Neural cell (in vitro differentiated cells): ENCODE results near the gene EMILIN1. TPM values are rescaled to one million over a fixed set of nuclear protein-coding genes. Genes with fewer than 3 reads are reported as not detected.
A peak's percentile ranks its signal among the peaks of the same experiment; 100 is the strongest.
"Not testable (repeated sequence)": the region's sequence is repeated elsewhere in the genome, so short reads cannot be mapped to it uniquely, and the experiment has no call there.

Experiments
- H2AFZ ChIP-seq: fragments of 200-600, 300-800 bp; sonication (generic), shearing (Covaris generic); 2 replicates; pipeline ENCODE4 v1.6.0; 2014; ENCODE audit warnings: low read depth, mild to moderate bottlenecking, antibody characterized with exemption, low read length, moderate library complexity
- H3F3A ChIP-seq: fragments of 200-600 bp; shearing (Covaris generic); 2 replicates; pipeline ENCODE4 v1.6.1; 2016; ENCODE audit warnings: mild to moderate bottlenecking, moderate library complexity, mixed read lengths, antibody characterized with exemption, low read length; ENCODE audit not compliant: insufficient read depth, poor library complexity, severe bottlenecking
- H3K27ac ChIP-seq: fragments of 200-600, 300-800 bp; sonication (generic), shearing (Covaris generic); 2 replicates; pipeline ENCODE4 v1.5.1; 2014; ENCODE audit warnings: mild to moderate bottlenecking, low read length, moderate library complexity
- H3K27me3 ChIP-seq: fragments of 300-800, 200-600 bp; sonication (generic), shearing (Covaris generic); 2 replicates; pipeline ENCODE4 v1.6.0; 2014; ENCODE audit warnings: mild to moderate bottlenecking, low read depth, low read length, moderate library complexity; ENCODE audit not compliant: insufficient read depth
- H3K36me3 ChIP-seq: fragments of 300-800, 200-600 bp; sonication (generic), shearing (Covaris generic); 2 replicates; pipeline ENCODE4 v1.5.1; 2014; ENCODE audit warnings: mild to moderate bottlenecking, antibody characterized with exemption, low read length, moderate library complexity; ENCODE audit not compliant: insufficient read depth
- H3K4me2 ChIP-seq: fragments of 300-800, 200-600 bp; sonication (generic), shearing (Covaris generic); 2 replicates; pipeline ENCODE4 v1.6.0; 2014; ENCODE audit warnings: mild to moderate bottlenecking, low read length
- H3K4me3 ChIP-seq: fragments of 300-800, 200-600 bp; sonication (generic), shearing (Covaris generic); 2 replicates; pipeline ENCODE4 v1.5.1; 2014; ENCODE audit warnings: mild to moderate bottlenecking, low read length, moderate library complexity
- H3K79me2 ChIP-seq: fragments of 200-600 bp; shearing (Covaris generic); replicated peaks from 2 replicates; pipeline ENCODE4 v1.6.0; 2014; ENCODE audit warnings: mild to moderate bottlenecking, low read length, moderate library complexity; ENCODE audit not compliant: insufficient read depth
- H3K9ac ChIP-seq: fragments of 300-800, 200-600 bp; sonication (generic), shearing (Covaris generic); 2 replicates; pipeline ENCODE4 v1.6.1; 2016; ENCODE audit warnings: mild to moderate bottlenecking, low read length, mixed read lengths
- H3K9me2 ChIP-seq: fragments of 200-600 bp; shearing (Covaris generic); 2 replicates; pipeline ENCODE4 v1.6.1; 2016; ENCODE audit warnings: mild to moderate bottlenecking, low read length, mixed read lengths; ENCODE audit not compliant: insufficient read depth
- H3K9me3 ChIP-seq: fragments of 200-600, 300-800 bp; sonication (generic), shearing (Covaris generic); 2 replicates; pipeline ENCODE4 v1.6.1; 2016; ENCODE audit warnings: mild to moderate bottlenecking, mixed run types, low read length, moderate library complexity, mixed read lengths
- H4K20me1 ChIP-seq: fragments of 200-600 bp; shearing (Covaris generic); 2 replicates; pipeline ENCODE4 v1.6.1; 2016; ENCODE audit warnings: mild to moderate bottlenecking, mixed run types; ENCODE audit not compliant: insufficient read depth
- CTCF ChIP-seq: fragments of 450-650 bp; IDR thresholded peaks from 2 replicates; pipeline ENCODE4 v1.5.1; 2014; ENCODE audit warnings: antibody characterized with exemption, mild to moderate bottlenecking, moderate library complexity; ENCODE audit not compliant: poor library complexity, severe bottlenecking
- EP300 ChIP-seq: fragments of 450-650 bp; conservative IDR thresholded peaks from 2 replicates; pipeline ENCODE4 v1.6.1; 2014; ENCODE audit warnings: antibody characterized with exemption, mild to moderate bottlenecking, moderate library complexity; ENCODE audit not compliant: poor library complexity, severe bottlenecking
- EZH2 ChIP-seq: fragments of 200-600, 300-800 bp; shearing (Covaris generic), sonication (generic); IDR thresholded peaks from 2 replicates; pipeline ENCODE4 v1.6.1; 2014; ENCODE audit warnings: antibody characterized with exemption, low read length, borderline replicate concordance, mild to moderate bottlenecking; ENCODE audit not compliant: insufficient read depth, poor library complexity, severe bottlenecking
- MXI1 ChIP-seq: fragments of 450-650 bp; conservative IDR thresholded peaks from 2 replicates; pipeline ENCODE4 v1.6.1; 2014; ENCODE audit warnings: antibody characterized with exemption, mild to moderate bottlenecking; ENCODE audit not compliant: poor library complexity, severe bottlenecking
- POLR2AphosphoS5 ChIP-seq: IDR thresholded peaks from 2 replicates; pipeline ENCODE4 v1.6.1; 2012
- RAD21 ChIP-seq: fragments of 450-650 bp; conservative IDR thresholded peaks from 2 replicates; pipeline ENCODE4 v1.6.1; 2014; ENCODE audit warnings: antibody characterized with exemption, mild to moderate bottlenecking, moderate library complexity
- REST ChIP-seq: IDR thresholded peaks from 2 replicates; pipeline ENCODE4 v1.6.1; 2012; ENCODE audit warnings: borderline replicate concordance
- SMC3 ChIP-seq: fragments of 450-650 bp; conservative IDR thresholded peaks from 2 replicates; pipeline ENCODE4 v1.6.1; 2014; ENCODE audit warnings: antibody characterized with exemption, mild to moderate bottlenecking, moderate library complexity; ENCODE audit not compliant: poor library complexity
- TAF1 ChIP-seq: IDR thresholded peaks from 2 replicates; pipeline ENCODE4 v1.6.1; 2012; ENCODE audit warnings: low read depth
- polyA plus RNA-seq: library from polyadenylated mRNA; depleted of rRNA; stranded (reverse); fragments of >200 nt; gene quantifications from 2 replicates; pipeline ENCODE4 v1.2.3, GENCODE V29; 2014

Gene EMILIN1
- polyA plus RNA-seq, 1 donor from 2014 or later, result 1.3 TPM

GRCh38 chr2:27118525-27119329 lies 40.3 kb downstream of the EMILIN1 start, which contains the start of gene CGREF1:
Gene CGREF1 (minus strand): TSS chr2:27119128. CDS start chr2:27104366, 14,762 bp downstream.
- Histone ChIP-seq H3K36me3 (no peaks in the 10 kb centered on the region), H3K9me2 (no peaks in the 10 kb centered on the region), H2AFZ (peak within 1 kb of the TSS; percentile 60), H3F3A (no peaks in the 10 kb centered on the region), H3K4me2 (peak within 1 kb of the TSS; percentile 65), H3K79me2 (no peaks in the 10 kb centered on the region), H4K20me1 (no peaks in the 10 kb centered on the region), H3K9ac (peak within 1 kb of the TSS; percentile 60), H3K27ac (no peak within 1 kb of the TSS), H3K9me3 (no peaks in the 10 kb centered on the region), H3K4me3 (peak within 1 kb of the TSS; percentile 83), H3K27me3 (peaks cover 25% of the 10 kb centered on the region)
- TF ChIP-seq MXI1 (peak; percentile 90), POLR2AphosphoS5 (peak; percentile 53), TAF1 (no peak), RAD21 (no peak), EZH2 (no peak), EP300 (no peak), REST (peak; percentile 57), SMC3 (no peak), CTCF (no peak)

GRCh38 chr2:27119330-27119670 lies 40.9 kb downstream of the EMILIN1 start:
- H3F3A ChIP-seq, H3K4me2 ChIP-seq, H3K27ac ChIP-seq, H2AFZ ChIP-seq, H3K36me3 ChIP-seq, H3K79me2 ChIP-seq, H3K9me3 ChIP-seq, H3K9me2 ChIP-seq, H4K20me1 ChIP-seq: not testable (repeated sequence)
- Histone ChIP-seq H3K27me3 (peaks cover 29% of the 10 kb centered on the region), H3K9ac (peak overlapping the region; percentile 60), H3K4me3 (peak overlapping the region; percentile 68)
